Measurements from ENCODE around the gene SEC14L3.

DNA sequence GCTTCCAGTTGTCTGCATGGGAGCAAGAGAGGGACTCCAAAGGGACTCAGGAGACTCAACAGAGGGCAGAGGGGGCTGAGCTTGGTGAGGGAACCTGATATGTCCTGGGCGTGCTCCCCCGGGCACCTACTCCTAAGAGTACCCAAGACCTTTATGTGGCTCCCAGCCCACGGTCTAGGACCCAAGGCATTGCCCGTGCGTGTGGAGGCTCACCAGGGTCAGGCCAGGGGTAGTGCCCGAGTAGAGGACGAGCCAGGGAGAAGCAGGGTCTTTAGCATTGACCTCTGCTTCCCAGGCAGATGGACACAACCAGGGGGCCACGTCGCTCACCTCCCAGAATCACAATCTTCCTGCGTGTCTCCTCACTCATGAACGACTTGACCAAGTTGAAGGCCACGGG is 20.3 kb upstream of the SEC14L3 start:
- TF ChIP-seq, protein P1, sequence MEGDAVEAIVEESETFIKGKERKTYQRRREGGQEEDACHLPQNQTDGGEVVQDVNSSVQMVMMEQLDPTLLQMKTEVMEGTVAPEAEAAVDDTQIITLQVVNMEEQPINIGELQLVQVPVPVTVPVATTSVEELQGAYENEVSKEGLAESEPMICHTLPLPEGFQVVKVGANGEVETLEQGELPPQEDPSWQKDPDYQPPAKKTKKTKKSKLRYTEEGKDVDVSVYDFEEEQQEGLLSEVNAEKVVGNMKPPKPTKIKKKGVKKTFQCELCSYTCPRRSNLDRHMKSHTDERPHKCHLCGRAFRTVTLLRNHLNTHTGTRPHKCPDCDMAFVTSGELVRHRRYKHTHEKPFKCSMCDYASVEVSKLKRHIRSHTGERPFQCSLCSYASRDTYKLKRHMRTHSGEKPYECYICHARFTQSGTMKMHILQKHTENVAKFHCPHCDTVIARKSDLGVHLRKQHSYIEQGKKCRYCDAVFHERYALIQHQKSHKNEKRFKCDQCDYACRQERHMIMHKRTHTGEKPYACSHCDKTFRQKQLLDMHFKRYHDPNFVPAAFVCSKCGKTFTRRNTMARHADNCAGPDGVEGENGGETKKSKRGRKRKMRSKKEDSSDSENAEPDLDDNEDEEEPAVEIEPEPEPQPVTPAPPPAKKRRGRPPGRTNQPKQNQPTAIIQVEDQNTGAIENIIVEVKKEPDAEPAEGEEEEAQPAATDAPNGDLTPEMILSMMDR (IDR thresholded peaks at IDR 0.05): no peak
- TF ChIP-seq POLR2A (IDR thresholded peaks at IDR 0.05) (no peak), EP300 (IDR thresholded peaks at IDR 0.05) (no peak)
